Cardiac atrium fibroblast (primary cell): ENCODE results near the gene TPRKB. TPM values are rescaled to one million over a fixed set of nuclear protein-coding genes. Genes with fewer than 3 reads are reported as not detected.

Experiments
- total RNA-seq: library from RNA; depleted of rRNA; stranded (reverse); fragments of >200 nt; gene quantifications from 2 replicates; pipeline ENCODE4 v1.2.3, GENCODE V29; 2015

Gene TPRKB
- total RNA-seq, result 31.6 and 39.9 TPM in 2 replicates

DNA sequence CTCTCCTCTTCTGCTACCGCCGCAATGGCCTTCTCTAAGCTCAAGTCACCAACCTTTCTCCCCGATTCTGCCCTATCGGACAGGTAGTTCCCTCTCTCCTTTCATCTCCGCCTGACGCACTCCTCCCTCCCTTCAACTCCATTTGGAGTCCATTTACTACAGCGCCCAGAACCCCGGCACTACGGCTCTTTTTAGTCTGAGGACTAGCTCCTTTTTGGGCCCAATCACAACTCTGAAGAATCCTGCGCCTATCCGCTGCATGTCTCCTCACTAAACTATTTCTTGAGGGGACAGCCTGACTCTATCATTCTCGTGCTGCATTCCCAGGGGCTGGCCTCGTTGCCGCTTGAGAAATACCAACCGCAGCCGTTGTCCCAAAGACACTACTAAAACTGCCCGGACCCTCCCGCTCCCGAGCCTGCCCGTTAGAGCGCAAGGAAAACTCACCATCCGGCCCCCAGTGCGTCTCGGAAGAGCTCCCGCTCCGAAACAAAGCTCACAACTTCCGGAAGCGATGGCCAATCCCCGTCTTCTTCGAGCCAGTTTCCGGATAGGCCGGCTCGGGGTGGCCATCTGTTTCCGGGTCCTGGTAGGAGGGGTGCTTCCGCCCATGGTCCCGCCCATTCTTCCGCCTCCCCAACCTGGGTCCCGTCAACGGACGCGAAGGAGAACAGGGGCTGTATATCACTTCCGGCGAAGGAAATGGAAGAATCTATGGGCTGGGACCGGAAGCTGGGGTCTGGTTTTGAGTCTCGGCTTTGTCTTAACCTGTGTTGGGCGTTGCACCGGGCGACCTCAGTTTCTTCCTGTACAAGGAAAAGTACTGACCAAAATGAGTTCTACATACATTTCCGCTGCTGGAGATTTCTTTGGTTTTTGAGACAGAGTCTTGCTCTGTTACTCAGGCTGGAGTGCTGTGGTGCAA lies at the start of gene TPRKB:
Gene TPRKB, minus strand, starts transcription at position 491 of the 925 bp plus-strand sequence. CDS start 2,776 bp downstream, outside the sequence.

DNA sequence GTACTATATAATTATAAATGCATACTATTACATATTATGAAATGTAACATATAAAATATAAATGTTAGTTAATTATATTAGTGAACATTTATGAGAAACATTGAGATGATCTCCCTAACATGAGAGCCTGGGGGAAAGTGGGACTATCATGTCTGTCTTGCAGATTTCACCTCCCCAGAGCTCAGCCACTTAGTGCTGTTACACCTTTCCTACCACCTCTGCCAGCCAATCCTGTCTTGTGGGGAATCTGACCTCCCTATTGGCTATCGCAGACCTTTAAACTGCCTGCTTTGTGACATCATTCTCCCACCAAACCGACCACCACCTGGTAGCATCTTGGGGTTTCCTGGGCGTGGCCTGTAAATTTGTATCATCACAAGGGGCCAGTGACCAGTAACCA lies 46.7 kb upstream of the TPRKB start, which contains the start of gene C2orf78:
Gene C2orf78, plus strand, starts transcription at position 301 of the 400 bp plus-strand sequence. CDS start 127 bp downstream, outside the sequence.

DNA sequence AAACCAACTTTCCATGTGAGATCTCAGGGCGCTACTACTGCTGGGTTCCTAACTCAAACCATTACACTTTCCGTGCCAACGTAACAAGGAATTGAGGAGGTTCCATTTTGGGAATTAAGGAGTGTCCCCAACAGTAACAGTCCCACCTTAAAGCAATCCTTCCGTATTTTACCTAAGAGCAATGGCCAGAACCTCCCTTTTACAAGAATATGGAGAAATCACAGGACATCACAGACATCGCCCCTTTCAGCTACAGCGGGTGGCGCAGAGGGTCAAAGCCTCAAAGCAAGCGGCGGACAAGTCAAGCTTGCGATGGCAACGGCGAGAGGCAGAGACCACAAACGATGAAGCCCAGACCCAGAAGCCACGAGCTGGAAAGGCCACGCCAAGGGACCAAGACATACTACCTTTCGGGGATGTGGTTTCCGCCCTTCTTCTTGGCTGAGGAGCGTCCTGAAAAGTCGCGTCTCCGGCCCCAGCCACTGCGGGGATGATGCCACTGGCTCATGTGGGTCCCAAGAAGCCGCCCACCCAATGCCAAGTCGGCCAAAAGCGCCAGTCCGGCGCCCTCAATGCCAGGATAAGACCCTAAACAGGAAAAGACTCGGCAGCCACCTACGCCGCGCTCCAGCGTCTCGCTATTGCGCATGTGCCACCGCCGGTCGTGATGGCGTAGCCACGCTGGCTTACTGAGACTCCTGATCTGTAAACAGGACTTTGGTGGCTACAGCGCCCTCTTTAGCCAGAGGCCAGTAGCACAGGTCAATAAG lies 42.5 kb upstream of the TPRKB start, which contains the start of gene DUSP11:
Gene DUSP11, minus strand, starts transcription at position 637 of the 770 bp plus-strand sequence. Its CDS starts 129 bp downstream, at position 508.

Other genes with a start within 250 kb of the TPRKB start
- gene NAT8, start 94.9 kb downstream of the TPRKB start, total RNA-seq, result not detected in 2 replicates
- gene DUSP11, start 42.8 kb upstream of the TPRKB start, total RNA-seq, result 26.6 and 30.5 TPM in 2 replicates
- not detected in 2 replicates for gene C2orf78, start 46.8 kb upstream of the TPRKB start, total RNA-seq
- gene STAMBP, start 91.6 kb upstream of the TPRKB start, total RNA-seq, result 20.0 and 34.2 TPM in 2 replicates
- 0.18 TPM in 1 of 2 replicates, not detected in the other for gene ACTG2, start 155.7 kb upstream of the TPRKB start, total RNA-seq
- gene DGUOK, start 189.5 kb upstream of the TPRKB start, total RNA-seq, result 75.1 and 85.1 TPM in 2 replicates
- gene TET3, start 247.6 kb upstream of the TPRKB start, total RNA-seq, result 3.4 and 3.9 TPM in 2 replicates